ENCODE results near the gene MAGOH. TPM values are rescaled to one million over a fixed set of nuclear protein-coding genes. Genes with fewer than 3 reads are reported as not detected.

The MAGOH gene
- 37.7 TPM for total RNA-seq

DNA sequence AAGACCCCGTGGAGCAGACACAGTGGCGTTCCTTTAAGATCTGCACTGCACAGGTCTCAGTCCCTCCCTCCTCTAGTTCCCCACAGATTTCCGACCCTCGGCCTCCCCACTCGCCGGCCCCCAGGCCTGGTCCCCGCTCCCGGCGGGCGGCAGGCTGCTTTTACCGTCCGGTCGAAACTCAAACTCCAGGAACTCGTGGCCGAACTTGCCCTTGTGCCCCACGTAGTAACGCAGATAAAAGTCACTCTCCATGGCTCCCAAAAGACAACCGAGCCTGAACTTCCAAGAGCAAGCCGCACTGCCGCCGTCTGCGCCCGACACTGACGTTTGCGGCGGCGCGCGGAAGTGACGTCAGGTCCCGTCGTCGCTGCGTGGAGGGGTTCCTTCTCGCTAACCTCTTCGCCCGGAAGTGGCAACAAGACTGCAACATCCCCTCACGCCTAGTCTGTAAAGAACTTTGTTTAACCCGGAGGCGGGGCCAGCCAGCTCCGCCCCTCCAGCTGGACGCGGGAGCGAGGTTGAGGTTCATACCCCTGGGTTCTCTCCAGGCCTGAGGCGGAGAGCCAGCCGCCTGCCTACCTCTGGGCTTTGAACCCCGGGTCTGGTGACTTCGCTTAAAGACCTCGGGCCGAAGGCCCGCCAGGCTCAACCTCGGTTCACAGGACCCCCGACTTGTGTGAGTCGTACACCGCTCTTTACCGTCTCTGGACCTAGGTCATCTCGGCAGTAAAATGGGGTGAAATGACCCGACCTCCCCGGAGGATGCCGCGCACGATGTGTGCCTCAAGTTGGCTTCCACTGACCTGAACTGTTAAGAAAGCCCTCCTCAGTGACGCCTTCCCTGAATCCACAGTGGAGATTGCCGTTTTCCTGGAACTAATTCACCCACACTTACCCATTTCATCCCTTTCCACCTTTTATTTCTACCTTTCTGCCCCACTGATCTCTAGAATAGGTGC, at the start of gene MAGOH:
Gene MAGOH (minus strand): TSS at position 322 of the 959 bp plus-strand sequence. CDS start 70 bp downstream, at position 252.

DNA sequence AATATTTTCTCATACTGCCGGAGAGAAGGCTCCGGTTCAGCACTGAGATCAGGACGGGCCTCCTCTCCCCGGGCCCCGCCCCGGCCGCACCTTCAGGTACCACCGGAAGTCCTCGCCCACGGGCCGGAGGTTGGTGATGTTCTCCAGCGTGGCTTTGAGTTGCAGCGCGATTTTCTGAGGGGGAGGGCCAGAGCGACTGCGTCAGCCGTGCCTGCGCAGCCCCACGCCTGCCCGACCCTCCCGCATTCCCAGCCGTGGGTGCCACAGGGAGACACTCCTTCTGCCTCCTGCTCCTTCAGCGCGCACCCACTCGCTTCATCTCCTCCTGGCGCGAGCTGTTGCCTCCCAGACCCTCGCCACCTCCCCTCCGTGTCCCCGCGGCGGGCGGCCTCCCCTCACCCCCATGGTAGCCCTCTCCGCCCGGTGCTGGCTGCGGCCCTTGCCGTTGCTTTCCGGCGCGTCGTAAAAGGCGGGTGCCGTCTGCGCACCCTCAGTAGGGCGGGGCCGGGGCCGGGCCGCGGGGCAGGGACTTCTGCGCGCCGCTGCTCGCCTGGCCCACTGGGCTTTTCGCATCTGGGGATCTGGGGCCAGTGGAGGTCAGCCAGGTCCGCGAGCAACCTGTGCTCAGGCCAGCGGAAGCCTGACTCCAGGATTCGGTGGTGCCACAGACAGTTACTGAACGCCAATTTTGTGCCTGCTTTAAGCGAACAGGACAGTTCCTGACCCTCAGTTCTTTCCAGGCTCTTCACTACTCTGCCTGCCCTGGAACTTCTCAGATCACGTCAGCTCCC, 18.0 kb downstream of the MAGOH start, which contains the start of gene CZIB:
Gene CZIB (minus strand): TSS at position 464 of the 791 bp plus-strand sequence. CDS start 59 bp downstream, at position 405.

DNA sequence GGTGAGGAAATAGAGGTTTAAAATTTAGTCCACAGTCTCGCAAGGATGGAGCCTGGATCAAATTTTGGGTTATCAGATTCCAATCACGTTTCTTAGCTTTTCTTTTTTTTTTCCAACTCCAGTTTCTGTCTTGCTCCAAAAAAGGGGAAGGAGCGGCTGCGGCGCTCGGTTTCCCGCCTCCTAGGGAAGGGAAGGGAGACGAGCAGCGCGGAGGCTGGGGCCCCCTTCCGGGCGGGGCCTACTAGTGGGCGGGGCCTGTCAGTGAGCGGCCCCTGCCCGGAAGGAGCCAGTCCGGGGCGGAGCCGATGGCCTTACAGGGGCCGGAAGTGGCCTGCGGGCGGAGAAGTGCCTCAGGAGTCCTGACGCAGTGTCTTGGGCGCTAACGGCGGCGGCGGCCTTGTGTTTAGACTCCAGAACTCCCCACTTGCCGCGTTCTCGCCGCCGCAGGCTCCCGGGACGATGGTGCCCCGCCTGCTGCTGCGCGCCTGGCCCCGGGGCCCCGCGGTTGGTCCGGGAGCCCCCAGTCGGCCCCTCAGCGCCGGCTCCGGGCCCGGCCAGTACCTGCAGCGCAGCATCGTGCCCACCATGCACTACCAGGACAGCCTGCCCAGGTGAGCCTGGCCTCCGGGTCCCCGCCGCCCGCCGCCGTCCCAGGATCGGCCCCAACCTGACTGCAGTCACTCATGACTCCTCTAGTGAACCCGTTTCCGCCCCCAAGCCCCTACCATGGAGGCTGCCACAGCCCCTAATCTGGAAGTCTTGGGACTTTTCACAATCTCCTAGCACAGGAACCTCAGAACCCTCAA, 41.6 kb downstream of the MAGOH start, which contains the start of gene CPT2:
Gene CPT2 (plus strand): TSS at position 340 of the 806 bp plus-strand sequence. CDS start 120 bp downstream, at position 460.

Other genes starting within 250 kb of the MAGOH start
- gene PODN, start 176.3 kb downstream of the MAGOH start, total RNA-seq = 17.1 TPM
- gene SLC1A7, start 95.9 kb downstream of the MAGOH start, total RNA-seq = 148 TPM
- gene CPT2, start 41.7 kb downstream of the MAGOH start, total RNA-seq = 14.3 TPM
- gene CZIB, start 17.9 kb downstream of the MAGOH start, total RNA-seq = 55.7 TPM
- 52.0 TPM for gene LRP8, start 89.6 kb upstream of the MAGOH start, total RNA-seq
- not detected for gene DMRTB1, start 220.9 kb upstream of the MAGOH start, total RNA-seq

Data from camera-type eye (tissue), 1 donor.